Neural crest cell (in vitro differentiated cells): ENCODE results near the gene ANKRD31. TPM values are rescaled to one million over a fixed set of nuclear protein-coding genes. Genes with fewer than 3 reads are reported as not detected.

Experiments
- DNase-seq: peaks from one replicate; pipeline ENCODE4 v3.0.0; 2021; ENCODE audit warnings: low read depth, mixed read lengths, low spot score
- H3K27ac Mint-ChIP-seq: one replicate; pipeline ENCODE4 v1.8.0; 2021; ENCODE audit warnings: mild to moderate bottlenecking, mixed read lengths; ENCODE audit not compliant: unreplicated experiment
- H3K27me3 Mint-ChIP-seq: 2 replicates; pipeline ENCODE4 v1.8.0; 2021; ENCODE audit warnings: low read depth, mild to moderate bottlenecking, mixed read lengths
- H3K36me3 Mint-ChIP-seq: 2 replicates; pipeline ENCODE4 v1.8.0; 2021; ENCODE audit warnings: low read depth, mild to moderate bottlenecking, mixed read lengths
- H3K4me1 Mint-ChIP-seq: 2 replicates; pipeline ENCODE4 v1.8.0; 2021; ENCODE audit warnings: mixed read lengths
- H3K4me3 Mint-ChIP-seq: one replicate; pipeline ENCODE4 v1.8.0; 2021; ENCODE audit warnings: mild to moderate bottlenecking, mixed read lengths
- H3K9me3 Mint-ChIP-seq: 2 replicates; pipeline ENCODE4 v1.8.0; 2021; ENCODE audit warnings: mixed read lengths
- total RNA-seq: library from RNA; stranded (reverse); gene quantifications from 2 replicates; pipeline ENCODE4 v1.2.1, GENCODE V29; 2021
- TF ChIP-seq, protein P1 (sequence below): fragments of 200-600 bp; sonication (generic); conservative IDR thresholded peaks from 2 replicates; pipeline ENCODE4 v1.5.0; 2021; ENCODE audit warnings: antibody characterized with exemption, mild to moderate bottlenecking

Gene ANKRD31
- total RNA-seq, 1 donor from 2014 or later: 0.51 TPM

GRCh38 chr5:75055727-75056144, 180.9 kb downstream of the ANKRD31 start:
- Mint-ChIP-seq H3K4me3 (peak overlapping the region; percentile 90), H3K27me3 (peaks cover 48% of the 10 kb centered on the region), H3K27ac (no peak overlapping the region), H3K9me3 (no peaks in the 10 kb centered on the region), H3K36me3 (no peaks in the 10 kb centered on the region), H3K4me1 (peaks cover 25% of the 10 kb centered on the region)
- DNase-seq: no peak
- TF ChIP-seq, protein P1, sequence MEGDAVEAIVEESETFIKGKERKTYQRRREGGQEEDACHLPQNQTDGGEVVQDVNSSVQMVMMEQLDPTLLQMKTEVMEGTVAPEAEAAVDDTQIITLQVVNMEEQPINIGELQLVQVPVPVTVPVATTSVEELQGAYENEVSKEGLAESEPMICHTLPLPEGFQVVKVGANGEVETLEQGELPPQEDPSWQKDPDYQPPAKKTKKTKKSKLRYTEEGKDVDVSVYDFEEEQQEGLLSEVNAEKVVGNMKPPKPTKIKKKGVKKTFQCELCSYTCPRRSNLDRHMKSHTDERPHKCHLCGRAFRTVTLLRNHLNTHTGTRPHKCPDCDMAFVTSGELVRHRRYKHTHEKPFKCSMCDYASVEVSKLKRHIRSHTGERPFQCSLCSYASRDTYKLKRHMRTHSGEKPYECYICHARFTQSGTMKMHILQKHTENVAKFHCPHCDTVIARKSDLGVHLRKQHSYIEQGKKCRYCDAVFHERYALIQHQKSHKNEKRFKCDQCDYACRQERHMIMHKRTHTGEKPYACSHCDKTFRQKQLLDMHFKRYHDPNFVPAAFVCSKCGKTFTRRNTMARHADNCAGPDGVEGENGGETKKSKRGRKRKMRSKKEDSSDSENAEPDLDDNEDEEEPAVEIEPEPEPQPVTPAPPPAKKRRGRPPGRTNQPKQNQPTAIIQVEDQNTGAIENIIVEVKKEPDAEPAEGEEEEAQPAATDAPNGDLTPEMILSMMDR: no peak

GRCh38 chr5:75054134-75054930, 182.3 kb downstream of the ANKRD31 start:
- Mint-ChIP-seq H3K4me1 (peaks cover 32% of the 10 kb centered on the region), H3K27ac (no peak overlapping the region), H3K9me3 (no peaks in the 10 kb centered on the region), H3K27me3 (peaks cover 50% of the 10 kb centered on the region), H3K4me3 (peak overlapping the region; percentile 90), H3K36me3 (no peaks in the 10 kb centered on the region)
- TF ChIP-seq, protein P1: no peak
- peak; percentile 25 for DNase-seq

GRCh38 chr5:75053304-75054133, 183.2 kb downstream of the ANKRD31 start:
- TF ChIP-seq, protein P1: peak; percentile 36
- Mint-ChIP-seq H3K36me3 (no peaks in the 10 kb centered on the region), H3K27ac (no peak overlapping the region), H3K4me1 (peaks cover 32% of the 10 kb centered on the region), H3K9me3 (no peaks in the 10 kb centered on the region), H3K4me3 (peak overlapping the region; percentile 90), H3K27me3 (peaks cover 45% of the 10 kb centered on the region)
- DNase-seq: peak; percentile 48

GRCh38 chr5:75053054-75053303, 183.7 kb downstream of the ANKRD31 start:
- no peaks in the 10 kb centered on the region for H3K9me3 Mint-ChIP-seq

More at GRCh38 chr5:75053054-75053303, 183.7 kb downstream of the ANKRD31 start:
- no peak overlapping the region for H3K27ac Mint-ChIP-seq
- no peaks in the 10 kb centered on the region for H3K36me3 Mint-ChIP-seq
- no peak overlapping the region for H3K4me3 Mint-ChIP-seq
- TF ChIP-seq, protein P1: no peak
- DNase-seq: no peak
- H3K4me1 Mint-ChIP-seq: peaks cover 32% of the 10 kb centered on the region
- H3K27me3 Mint-ChIP-seq: peaks cover 45% of the 10 kb centered on the region
